Ovary (tissue), 9 donors: ENCODE measurements around the gene CDS1. TPM values are rescaled to one million over a fixed set of nuclear protein-coding genes. Genes with fewer than 3 reads are reported as not detected.

Source experiments
- DNase-seq, 5 donors: peaks; one replicate each; pipeline ENCODE4 v3.0.0-alpha.2; 2019 to 2020
- H3K27ac ChIP-seq, 2 donors: fragments of 200-600 bp; one replicate each; pipeline versions ENCODE4 v1.5.1 to v1.8.0; 2019 to 2022
- H3K27me3 ChIP-seq: fragments of 200-600 bp; one replicate; pipeline ENCODE4 v1.8.0; 2022
- H3K36me3 ChIP-seq: fragments of 200-600 bp; sonication (generic); one replicate; pipeline ENCODE4 v1.5.1; 2019
- H3K4me1 ChIP-seq: one replicate; pipeline ENCODE4 v1.8.1; 2013; ENCODE audit warnings: mild to moderate bottlenecking, moderate library complexity; ENCODE audit not compliant: insufficient read depth
- H3K4me3 ChIP-seq: fragments of 200-600 bp; sonication (generic); one replicate; pipeline ENCODE4 v1.5.1; 2017
- H3K9me3 ChIP-seq, 2 donors: fragments of 200-600 bp in 1 of 2; sonication (generic) in 1 of 2; one replicate each; pipeline versions ENCODE4 v1.5.1 to v1.8.1; 2013 to 2019; ENCODE audit warnings: mild to moderate bottlenecking in 1 of 2, moderate library complexity in 1 of 2
- CTCF ChIP-seq, 3 donors: fragments of 450-650 bp in 2 of 3; fragments of 200-600 bp in 1 of 3; IDR thresholded peaks; one replicate each; pipeline versions ENCODE4 v1.5.1 to v1.8.0; 2016 to 2022; ENCODE audit warnings: antibody characterized with exemption in 3 of 3, mild to moderate bottlenecking in 1 of 3
- EP300 ChIP-seq: sonication (generic); formaldehyde crosslinking; IDR thresholded peaks from one replicate; pipeline ENCODE4 v1.6.1; 2017; ENCODE audit warnings: antibody characterized with exemption
- POLR2A ChIP-seq: fragments of 450-650 bp; IDR thresholded peaks from one replicate; pipeline ENCODE4 v1.6.1; 2017; ENCODE audit warnings: antibody characterized with exemption, mild to moderate bottlenecking, moderate library complexity
- WGBS, 3 donors: extraction: QIAGEN DNeasy Blood & Tissue Kit in 1 of 3; methylation state at CpG; one replicate each; pipeline versions ENCODE4 v1.1.5 to v1.1.7; 2013 to 2017; 5-methylcytosine and 5-hydroxymethylcytosine counted together
- intact Hi-C, 4 donors: fragments of 100-400 bp; cut with DNase I; formaldehyde crosslinking; loops; one replicate each; pipeline versions ENCODE4 v1.11.0 to v1.15.1; 2022 to 2023
- polyA plus RNA-seq, 2 donors: library from polyadenylated mRNA; stranded (reverse); fragments of 200-250 nt in 1 of 2; fragments of 350-450 nt in 1 of 2; fragmentation: Illumina TruSeq in 1 of 2; extraction: RNeasy Lipid Tissue Mini Kit (QIAGEN cat#74804) in 1 of 2; gene quantifications; one replicate each; pipeline ENCODE4 v1.2.3, GENCODE V29; 2013 to 2014
- total RNA-seq, 7 donors: library from RNA; depleted of rRNA in 2 of 7; stranded (reverse); fragments of >200 nt in 2 of 7; fragmentation: NEBNext Ultra II Directional in 3 of 7; extraction: Animal tissue kit (Norgen Biotek cat#: 25700) in 3 of 7; gene quantifications; one replicate each; pipeline versions ENCODE4 v1.1.0 to v1.2.4, GENCODE V29; 2016 to 2023
- donor health status: DM: no; HTN: no; CAD: no; lungs with moderate emphysema.
- donor health status: DM: no; HTN: no; CAD: no.
- donor health status: Bipolar disorder and iron deficiency.
- donor health status: DM: yes; HTN: yes; CAD: no.
- donor health status: DM: no; HTN: no; CAD: no.
- donor health status: DM: yes; HTN: yes; CAD: no.

CDS1 gene
- total and polyA plus RNA-seq, 9 donors, result 2.7 to 28.0 (median 7.7) TPM

GRCh38 chr4:84683064-84683850 lies 100.3 kb downstream of the CDS1 start:
- Histone ChIP-seq H3K27me3 (no peaks in the 10 kb centered on the region), H3K36me3 (no peaks in the 10 kb centered on the region), H3K4me1 (peaks cover 2% of the 10 kb centered on the region), H3K9me3 (no peaks in the 10 kb centered on the region), H3K27ac (no peak overlapping the region), H3K4me3 (no peak overlapping the region)
- DNase-seq, result no peak
- intact Hi-C loops, result no loop called here
- TF ChIP-seq CTCF (IDR thresholded peaks at IDR 0.05) (no peak), EP300 (no peak), POLR2A (no peak)
- WGBS, 3 donors, result 81 to 90% (median 82%) methylated on average over 7 of the region's 7 CpGs

GRCh38 chr4:84684361-84684760 lies 101.4 kb downstream of the CDS1 start:
- no peak overlapping the region for H3K4me3 ChIP-seq
- H3K27me3 ChIP-seq, result no peaks in the 10 kb centered on the region
- TF ChIP-seq EP300, result no peak
- no peak for TF ChIP-seq CTCF (IDR thresholded peaks at IDR 0.05)
- no peak for TF ChIP-seq POLR2A
- no peak overlapping the region for H3K27ac ChIP-seq
- peaks cover 2% of the 10 kb centered on the region for H3K4me1 ChIP-seq
- H3K36me3 ChIP-seq, result no peaks in the 10 kb centered on the region
- WGBS, 3 donors, result 83 to 94% (median 86%) methylated on average over 3 of the region's 3 CpGs
- DNase-seq, result no peak
- intact Hi-C loops, result no loop called here
- H3K9me3 ChIP-seq, result no peaks in the 10 kb centered on the region

GRCh38 chr4:84685105-84685504 lies 102.2 kb downstream of the CDS1 start:
- 10 to 28% (median 28%) methylated on average over 1 of the region's 1 CpG for WGBS, 3 donors
- intact Hi-C loops, result no loop called here
- TF ChIP-seq EP300 (no peak), CTCF (IDR thresholded peaks at IDR 0.05) (no peak), POLR2A (no peak)

GRCh38 chr4:84688605-84689004 lies 105.7 kb downstream of the CDS1 start:
- 96 to 97% (median 97%) methylated on average over 5 of the region's 5 CpGs for WGBS, 3 donors
- Histone ChIP-seq H3K27ac (no peak overlapping the region), H3K4me1 (no peaks in the 10 kb centered on the region), H3K27me3 (no peaks in the 10 kb centered on the region), H3K4me3 (no peak overlapping the region), H3K9me3 (no peaks in the 10 kb centered on the region), H3K36me3 (no peaks in the 10 kb centered on the region)
- TF ChIP-seq POLR2A, result no peak
- no peak for TF ChIP-seq EP300
- no peak for TF ChIP-seq CTCF (IDR thresholded peaks at IDR 0.05)
- intact Hi-C loops, result no loop called here
- no peak for DNase-seq

More at GRCh38 chr4:84685105-84685504, 102.2 kb downstream of the CDS1 start:
- H3K36me3 ChIP-seq, result no peaks in the 10 kb centered on the region
- no peaks in the 10 kb centered on the region for H3K9me3 ChIP-seq
- H3K27me3 ChIP-seq, result no peaks in the 10 kb centered on the region
- H3K27ac ChIP-seq, result no peak overlapping the region
- peaks cover 2% of the 10 kb centered on the region for H3K4me1 ChIP-seq
- DNase-seq, result no peak
- H3K4me3 ChIP-seq, result no peak overlapping the region
